ENCODE data around the gene FLT3. TPM values are rescaled to one million over a fixed set of nuclear protein-coding genes. Genes with fewer than 3 reads are reported as not detected.
"Not testable (repeated sequence)": the region's sequence is repeated elsewhere in the genome, so short reads cannot be mapped to it uniquely, and the experiment has no call there.

The FLT3 gene
- total RNA-seq, 1 donor from 2014 or later, result not detected

- no peak for DNase-seq (ENCODE audit: extremely low read depth, low read depth, low spot score)
Measured at GRCh38 chr13:28046981-28047380, 53.4 kb downstream of the FLT3 start.

- DNase-seq (ENCODE audit: extremely low read depth, low read depth, low spot score), result no peak
Measured at GRCh38 chr13:28045861-28046260, 54.5 kb downstream of the FLT3 start.

GRCh38 chr13:28044608-28045007 lies 55.8 kb downstream of the FLT3 start:
- no peak for DNase-seq (ENCODE audit: extremely low read depth, low read depth, low spot score)

- DNase-seq (ENCODE audit: extremely low read depth, low read depth, low spot score), result no peak
Measured at GRCh38 chr13:28043224-28043623, 57.2 kb downstream of the FLT3 start.

GRCh38 chr13:28041501-28041900 lies 58.9 kb downstream of the FLT3 start:
- no peak for DNase-seq (ENCODE audit: extremely low read depth, low read depth, low spot score)

GRCh38 chr13:28041031-28041461 lies 59.3 kb downstream of the FLT3 start:
- no peak for DNase-seq (ENCODE audit: extremely low read depth, low read depth, low spot score)

- no peak for DNase-seq (ENCODE audit: extremely low read depth, low read depth, low spot score)
Measured at GRCh38 chr13:28037399-28037798, 63.0 kb downstream of the FLT3 start.

- DNase-seq (ENCODE audit: extremely low read depth, low read depth, low spot score), result no peak
Measured at GRCh38 chr13:28035146-28035782, 65.1 kb downstream of the FLT3 start.

- DNase-seq (ENCODE audit: extremely low read depth, low read depth, low spot score), result no peak
Measured at GRCh38 chr13:28033894-28034655, 66.3 kb downstream of the FLT3 start.

- DNase-seq (ENCODE audit: extremely low read depth, low read depth, low spot score), result not testable (repeated sequence)
Measured at GRCh38 chr13:28032438-28032837, 67.9 kb downstream of the FLT3 start.

- no peak for DNase-seq (ENCODE audit: extremely low read depth, low read depth, low spot score)
Measured at GRCh38 chr13:28031896-28032288, 68.5 kb downstream of the FLT3 start.

GRCh38 chr13:28031220-28031895 lies 69.0 kb downstream of the FLT3 start:
- DNase-seq (ENCODE audit: extremely low read depth, low read depth, low spot score), result no peak

GRCh38 chr13:28027607-28028364 lies 72.6 kb downstream of the FLT3 start:
- no peak for DNase-seq (ENCODE audit: extremely low read depth, low read depth, low spot score)

- DNase-seq (ENCODE audit: extremely low read depth, low read depth, low spot score), result no peak
Measured at GRCh38 chr13:28027071-28027470, 73.3 kb downstream of the FLT3 start.

GRCh38 chr13:28026508-28026907 lies 73.9 kb downstream of the FLT3 start:
- no peak for DNase-seq (ENCODE audit: extremely low read depth, low read depth, low spot score)

GRCh38 chr13:28022848-28023518 lies 77.4 kb downstream of the FLT3 start:
- DNase-seq (ENCODE audit: extremely low read depth, low read depth, low spot score), result no peak

- no peak for DNase-seq (ENCODE audit: extremely low read depth, low read depth, low spot score)
Measured at GRCh38 chr13:28014301-28014700, 86.1 kb downstream of the FLT3 start.

GRCh38 chr13:28013482-28013881 lies 86.9 kb downstream of the FLT3 start:
- DNase-seq (ENCODE audit: extremely low read depth, low read depth, low spot score), result no peak

- DNase-seq (ENCODE audit: extremely low read depth, low read depth, low spot score), result no peak
Measured at GRCh38 chr13:28012896-28013295, 87.5 kb downstream of the FLT3 start.

- no peak for DNase-seq (ENCODE audit: extremely low read depth, low read depth, low spot score)
Measured at GRCh38 chr13:28012383-28012782, 88.0 kb downstream of the FLT3 start.

- DNase-seq (ENCODE audit: extremely low read depth, low read depth, low spot score), result no peak
Measured at GRCh38 chr13:28010046-28010445, 90.3 kb downstream of the FLT3 start.
